Midbrain (tissue), 1 donor: ENCODE measurements around the gene COPS2.

ENCODE experiments used
- DNase-seq: peaks from one replicate; lab custom pipeline; 2025; lab: John Stamatoyannopoulos, UW

The COPS2 gene

GRCh38 chr15:49155834-49156627 lies 632 bp upstream of the COPS2 start:
- DNase-seq: no peak

GRCh38 chr15:49154799-49155109 lies 645 bp downstream of the COPS2 start:
- DNase-seq: no peak

- DNase-seq: no peak
These were observed 1.0 kb downstream of the COPS2 start for GRCh38 chr15:49154359-49154758.

DNA sequence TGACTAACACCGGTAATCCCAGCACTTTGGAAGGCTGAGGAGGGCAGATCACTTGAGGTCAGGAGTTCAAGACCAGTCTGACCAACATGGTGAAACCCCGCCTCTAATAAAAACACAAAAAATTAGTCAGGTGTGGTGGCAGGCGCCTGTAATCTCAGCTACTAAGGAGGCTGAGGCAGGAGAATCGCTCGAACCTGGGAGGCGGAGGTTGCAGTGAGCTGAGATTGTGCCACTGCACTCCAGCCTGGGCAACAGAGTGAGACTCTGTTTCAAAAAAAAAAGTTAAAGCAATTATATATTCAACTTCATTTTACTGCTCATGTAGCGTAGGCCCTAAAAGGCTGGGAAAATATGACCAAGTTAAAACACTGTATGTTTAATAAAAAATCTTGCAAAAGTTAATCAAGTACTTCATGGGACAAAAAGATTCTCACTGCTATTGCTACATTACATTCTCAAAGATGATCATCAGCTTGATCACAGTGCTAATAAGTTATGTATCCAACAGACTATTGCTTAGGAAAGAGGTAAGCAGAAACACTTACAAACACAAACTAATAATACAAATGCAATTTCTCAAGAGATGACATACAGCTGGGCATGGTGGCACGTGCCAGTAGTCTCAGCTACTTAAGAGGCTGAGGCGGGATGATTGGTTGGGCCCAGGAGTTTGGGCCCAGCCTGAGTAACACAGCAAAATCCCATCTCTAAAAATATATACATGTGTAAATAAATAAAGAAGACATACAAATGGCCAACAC lies 2.7 kb downstream of the COPS2 start:
- no peak for DNase-seq

GRCh38 chr15:49151831-49152230 lies 3.6 kb downstream of the COPS2 start:
- DNase-seq: no peak

- DNase-seq: no peak
These were observed 6.7 kb downstream of the COPS2 start for GRCh38 chr15:49148727-49149126.

DNA sequence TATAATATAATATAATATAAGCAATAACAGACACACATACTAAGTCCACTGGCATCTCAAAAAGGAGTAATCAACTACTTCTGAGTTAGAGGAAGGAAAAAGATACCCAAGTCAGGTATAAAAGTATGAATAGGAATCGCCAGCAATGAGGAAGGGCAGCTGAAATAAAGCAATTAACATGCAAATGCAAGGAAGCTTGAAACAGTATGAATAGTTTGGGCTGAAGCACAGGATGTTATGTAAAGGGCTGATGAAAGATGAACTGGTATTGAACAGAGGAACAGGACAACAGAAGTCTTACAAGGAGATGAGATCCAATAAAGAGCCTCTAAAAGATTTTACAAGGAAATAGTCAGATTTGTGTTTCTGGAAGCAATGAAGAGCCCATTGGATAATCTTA lies 7.1 kb downstream of the COPS2 start:
- DNase-seq: no peak

- DNase-seq: peak; percentile 77
These were observed 9.5 kb downstream of the COPS2 start for GRCh38 chr15:49145651-49146609.

GRCh38 chr15:49137861-49138260 lies 17.5 kb downstream of the COPS2 start:
- DNase-seq: no peak

- no peak for DNase-seq
These were observed 19.5 kb downstream of the COPS2 start for GRCh38 chr15:49135911-49136310.

GRCh38 chr15:49135342-49135857 lies 20.0 kb downstream of the COPS2 start:
- no peak for DNase-seq

DNA sequence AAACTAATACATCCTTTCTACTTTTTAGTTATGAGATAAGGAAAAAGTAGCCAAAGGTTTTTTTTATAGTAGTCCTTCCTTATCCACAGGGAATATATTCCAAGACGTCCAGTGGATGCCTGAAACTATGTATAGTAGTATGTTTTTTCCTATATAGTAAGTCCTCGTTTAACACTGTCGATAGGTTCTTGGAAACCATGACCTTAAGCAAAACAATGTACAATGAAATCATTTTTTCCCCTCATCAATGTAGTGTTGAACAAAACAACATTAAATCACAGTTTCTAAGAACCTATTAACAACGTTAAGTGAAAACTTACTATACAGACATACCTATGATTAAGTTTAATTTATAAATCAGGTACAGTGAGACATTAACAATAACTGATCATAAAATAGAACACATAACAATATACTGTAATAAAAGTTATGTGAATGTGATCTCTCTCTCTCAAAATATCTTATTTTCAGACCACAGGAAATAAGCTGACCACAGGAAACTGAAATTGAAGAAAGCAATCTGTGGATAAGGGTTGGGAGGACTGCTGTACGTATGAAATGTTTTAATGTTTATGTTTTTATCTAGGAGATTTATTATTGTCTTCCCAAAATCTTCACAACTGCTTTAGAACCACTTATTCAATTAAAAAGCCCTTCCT lies 20.6 kb downstream of the COPS2 start:
- DNase-seq: no peak

DNA sequence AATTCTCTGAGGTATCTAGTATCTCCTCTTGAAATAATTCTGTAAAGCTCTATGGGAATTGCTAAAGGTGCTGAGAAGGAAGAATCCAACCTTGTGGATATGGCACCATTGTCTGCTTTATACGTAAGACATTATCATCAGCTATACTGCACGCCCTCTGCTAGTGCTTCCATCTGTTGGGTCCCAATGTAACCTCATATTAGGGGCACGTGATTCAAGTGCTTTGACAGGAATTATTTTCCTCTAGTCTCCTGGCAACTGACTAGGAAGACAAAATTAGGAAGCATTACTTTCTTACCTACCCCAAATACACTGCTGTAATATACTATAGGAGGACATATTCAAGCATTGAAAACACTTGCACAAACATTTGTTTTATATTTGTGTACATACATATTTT lies 24.0 kb downstream of the COPS2 start:
- no peak for DNase-seq

DNA sequence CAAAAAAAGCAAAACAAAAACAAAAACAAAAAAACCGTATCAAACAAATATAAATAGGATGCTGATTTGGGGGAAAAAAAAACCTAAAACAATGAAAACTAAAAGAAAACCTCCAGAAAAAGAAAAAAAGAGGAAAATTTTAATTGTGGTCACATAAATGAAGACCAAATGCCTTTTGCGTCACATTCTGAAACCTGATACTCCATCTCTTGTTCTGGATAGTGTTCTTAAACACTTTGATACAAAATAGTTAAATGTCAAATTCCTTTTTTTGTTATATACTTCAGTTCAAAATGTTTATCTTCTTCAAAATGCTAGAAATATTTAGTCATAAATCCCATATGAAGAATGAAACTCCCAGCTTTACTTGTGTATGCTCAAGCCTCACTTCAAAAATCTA lies 31.0 kb downstream of the COPS2 start:
- no peak for DNase-seq

GRCh38 chr15:49122541-49123062 lies 32.8 kb downstream of the COPS2 start:
- DNase-seq: no peak

DNA sequence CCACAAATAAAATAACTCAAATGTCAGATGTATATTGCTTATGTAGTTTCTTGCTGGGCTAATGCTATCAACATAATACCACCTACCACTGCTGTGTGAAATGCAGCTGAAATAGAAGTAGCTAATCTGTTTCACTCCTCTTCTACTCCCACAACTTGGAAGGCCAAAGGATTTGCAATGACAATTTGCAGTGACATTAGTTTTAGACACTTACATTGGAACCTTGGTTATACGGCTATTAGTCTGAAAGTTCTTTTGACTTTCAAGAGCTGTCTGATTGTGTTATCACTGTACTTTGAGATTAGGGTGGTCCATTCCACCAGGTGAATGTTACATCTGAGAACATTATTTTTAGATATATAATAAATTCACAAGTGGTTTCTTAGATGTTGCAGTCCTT lies 33.5 kb downstream of the COPS2 start:
- DNase-seq: no peak

DNA sequence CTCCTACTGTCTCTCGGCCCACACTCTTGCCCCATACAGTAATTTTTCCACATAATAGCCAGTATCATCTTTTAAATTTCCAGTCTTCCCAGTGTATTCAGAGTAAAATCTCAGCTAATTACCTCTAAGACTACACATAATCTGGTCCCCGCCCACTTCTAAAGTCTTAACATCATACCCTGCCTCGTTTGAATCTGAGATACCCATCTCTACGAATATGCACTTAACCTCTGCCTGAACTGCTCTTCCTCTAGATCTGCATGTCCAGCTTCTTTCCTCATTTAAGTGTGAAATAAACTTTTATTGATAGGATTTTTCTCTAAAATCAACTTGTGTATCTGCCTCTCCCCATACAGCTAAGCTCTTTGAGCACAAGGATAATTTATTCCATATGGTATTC lies 34.6 kb downstream of the COPS2 start:
- no peak for DNase-seq

GRCh38 chr15:49116108-49116857 lies 39.1 kb downstream of the COPS2 start:
- no peak for DNase-seq

DNA sequence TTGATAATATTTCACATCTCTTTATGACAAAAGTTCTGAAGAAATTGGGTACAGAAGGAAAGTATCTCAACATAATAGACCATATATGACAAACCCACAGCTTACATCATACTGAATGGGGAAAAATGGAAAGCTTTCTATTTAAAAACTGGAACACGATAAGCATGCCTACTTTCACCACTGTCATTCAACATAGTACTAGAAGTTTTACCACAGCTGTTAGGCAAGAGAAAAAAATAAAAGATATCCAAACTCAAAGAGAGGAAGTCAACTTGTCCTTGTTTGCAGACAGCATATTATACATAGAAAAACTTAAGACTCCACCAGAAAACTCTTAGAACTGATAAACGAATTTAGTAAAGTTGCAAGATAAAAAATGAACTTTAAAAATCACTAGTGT lies 40.3 kb downstream of the COPS2 start:
- DNase-seq: no peak

GRCh38 chr15:49110158-49110944 lies 45.0 kb downstream of the COPS2 start:
- no peak for DNase-seq
